Measurements from ENCODE around the gene SMIM5.

The SMIM5 gene

DNA sequence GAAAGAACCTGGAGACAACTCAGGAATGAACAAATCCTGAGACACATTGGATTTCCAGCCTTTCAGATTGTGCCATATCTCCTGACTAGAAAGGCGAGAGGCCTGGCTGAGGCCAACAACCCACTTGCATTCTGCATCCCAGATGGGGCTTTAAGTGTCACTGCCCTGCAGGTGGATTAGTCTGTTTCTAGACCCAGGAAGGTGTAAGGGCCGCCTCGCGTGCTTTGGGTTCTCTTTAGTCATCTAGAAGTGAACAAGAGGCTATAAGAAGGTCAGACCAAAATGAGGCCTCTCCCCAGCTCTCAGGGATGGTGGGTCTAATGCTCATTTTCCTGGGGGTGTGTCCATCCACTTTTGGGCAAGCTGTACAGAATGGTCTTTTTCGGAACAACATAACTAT lies 38.8 kb downstream of the SMIM5 start:
- H3K4me1 ChIP-seq (ENCODE audit: control insufficient read depth, insufficient read depth, low read length), result peaks cover 10% of the 10 kb centered on the region
- H3K9ac ChIP-seq (ENCODE audit: low read length), result no peak overlapping the region
- peaks cover 27% of the 10 kb centered on the region for H3K36me3 ChIP-seq (ENCODE audit: control insufficient read depth, insufficient read depth, low read length)
- H3K27ac ChIP-seq (ENCODE audit: low read depth, low read length), result no peak overlapping the region
- H3K4me3 ChIP-seq (ENCODE audit: low read length), result no peak overlapping the region
- no peaks in the 10 kb centered on the region for H3K27me3 ChIP-seq (ENCODE audit: control insufficient read depth, insufficient read depth, low read length)

DNA sequence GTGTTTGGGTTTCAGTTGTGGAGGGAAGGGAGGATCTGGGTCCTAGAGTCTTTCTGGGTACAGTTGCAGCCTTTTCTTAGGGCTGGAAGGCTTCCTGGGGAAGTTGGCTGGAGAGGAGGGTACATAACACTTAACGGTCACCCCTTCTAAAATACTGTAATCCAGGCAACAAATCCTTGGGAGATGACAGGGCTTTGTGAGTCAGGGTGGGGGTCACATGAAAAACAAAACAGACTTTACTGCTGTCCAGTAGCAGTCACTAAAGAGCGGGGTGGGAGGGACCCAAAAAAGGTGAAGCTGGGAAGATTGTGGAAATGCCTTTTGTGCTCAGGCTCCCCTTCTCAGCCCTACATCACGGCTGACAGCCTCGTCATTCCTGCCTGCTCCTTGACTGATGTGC lies 40.3 kb downstream of the SMIM5 start:
- H3K36me3 ChIP-seq (ENCODE audit: control insufficient read depth, insufficient read depth, low read length), result peaks cover 27% of the 10 kb centered on the region
- H3K27me3 ChIP-seq (ENCODE audit: control insufficient read depth, insufficient read depth, low read length), result no peaks in the 10 kb centered on the region
- H3K4me1 ChIP-seq (ENCODE audit: control insufficient read depth, insufficient read depth, low read length), result no peaks in the 10 kb centered on the region
- no peak overlapping the region for H3K4me3 ChIP-seq (ENCODE audit: low read length)
- H3K9ac ChIP-seq (ENCODE audit: low read length), result no peak overlapping the region
- no peak overlapping the region for H3K27ac ChIP-seq (ENCODE audit: low read depth, low read length)

DNA sequence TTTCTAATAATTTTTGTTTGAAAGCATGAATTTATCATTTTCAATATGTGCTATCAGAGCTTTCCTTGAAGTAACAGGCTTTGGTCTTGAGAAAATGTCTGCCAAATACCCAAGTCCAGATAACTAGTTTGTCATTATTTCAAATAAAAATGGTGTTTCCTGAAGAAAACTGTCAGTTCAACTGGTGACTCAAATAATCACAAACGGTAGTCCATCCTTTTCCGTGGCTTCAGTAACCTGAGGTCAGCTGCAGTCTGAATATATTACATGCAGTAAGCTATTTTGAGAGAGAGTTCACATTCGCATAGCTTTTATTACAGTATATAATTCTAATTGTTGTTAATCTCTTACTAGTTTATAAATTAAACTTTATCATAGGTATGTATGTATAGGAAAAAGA lies 43.2 kb downstream of the SMIM5 start:
- Histone ChIP-seq H3K27ac (ENCODE audit: low read depth, low read length) (no peak overlapping the region), H3K36me3 (ENCODE audit: control insufficient read depth, insufficient read depth, low read length) (peaks cover 17% of the 10 kb centered on the region), H3K27me3 (ENCODE audit: control insufficient read depth, insufficient read depth, low read length) (no peaks in the 10 kb centered on the region), H3K9ac (ENCODE audit: low read length) (no peak overlapping the region), H3K4me3 (ENCODE audit: low read length) (no peak overlapping the region), H3K4me1 (ENCODE audit: control insufficient read depth, insufficient read depth, low read length) (no peaks in the 10 kb centered on the region)

DNA sequence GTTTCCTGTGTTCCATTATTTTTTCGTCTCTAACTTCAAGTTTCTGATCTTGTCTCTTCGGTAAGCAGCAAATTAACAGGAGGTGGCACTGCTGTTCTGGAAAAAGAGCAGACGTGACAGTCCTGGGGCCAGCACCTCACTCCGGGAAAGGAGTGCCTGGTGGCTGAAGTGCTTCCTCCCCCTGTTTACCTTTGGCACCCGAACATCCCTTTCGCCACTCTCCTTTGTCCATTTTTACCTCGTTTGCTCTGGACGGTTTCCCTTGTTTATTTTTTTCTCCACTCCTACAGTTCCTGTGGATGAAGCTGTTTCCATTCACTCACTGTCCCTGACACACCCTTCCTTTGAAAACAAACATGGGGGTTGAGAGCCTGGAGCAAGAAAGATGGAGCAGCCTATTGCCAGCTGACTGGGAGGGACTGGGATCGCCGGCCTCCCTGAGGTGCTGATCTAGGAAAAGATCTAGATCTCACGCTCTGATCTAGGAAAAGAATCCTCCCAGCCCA lies 46.5 kb downstream of the SMIM5 start:
- no peak overlapping the region for H3K9ac ChIP-seq (ENCODE audit: low read length)

DNA sequence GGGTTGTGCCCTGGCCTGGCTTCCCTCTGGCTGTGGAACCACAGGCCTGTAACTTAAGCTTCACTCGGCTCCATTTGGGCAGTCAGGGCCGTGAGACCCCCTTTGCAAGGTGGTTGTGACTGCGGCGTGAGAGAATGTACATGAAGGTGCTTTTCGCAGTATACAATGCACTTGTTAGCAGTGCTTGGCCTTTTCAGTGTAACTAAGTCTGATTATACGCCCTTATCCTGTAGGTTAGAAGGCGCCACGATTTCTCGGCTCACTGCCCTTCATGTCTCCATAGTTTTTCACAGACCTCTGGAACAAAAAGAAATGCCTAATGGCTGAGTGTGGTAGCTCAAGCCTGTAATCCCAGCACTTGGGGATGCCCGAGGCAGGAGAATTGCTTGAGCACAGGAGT lies 47.2 kb downstream of the SMIM5 start:
- Histone ChIP-seq H3K4me1 (ENCODE audit: control insufficient read depth, insufficient read depth, low read length) (no peaks in the 10 kb centered on the region), H3K36me3 (ENCODE audit: control insufficient read depth, insufficient read depth, low read length) (peaks cover 4% of the 10 kb centered on the region), H3K27ac (ENCODE audit: low read depth, low read length) (no peak overlapping the region), H3K27me3 (ENCODE audit: control insufficient read depth, insufficient read depth, low read length) (no peaks in the 10 kb centered on the region), H3K9ac (ENCODE audit: low read length) (no peak overlapping the region), H3K4me3 (ENCODE audit: low read length) (no peak overlapping the region)

More for the DNA sequence above, 46.5 kb downstream of the SMIM5 start:
- no peak overlapping the region for H3K4me3 ChIP-seq (ENCODE audit: low read length)
- H3K36me3 ChIP-seq (ENCODE audit: control insufficient read depth, insufficient read depth, low read length), result peaks cover 4% of the 10 kb centered on the region
- H3K27me3 ChIP-seq (ENCODE audit: control insufficient read depth, insufficient read depth, low read length), result no peaks in the 10 kb centered on the region
- no peaks in the 10 kb centered on the region for H3K4me1 ChIP-seq (ENCODE audit: control insufficient read depth, insufficient read depth, low read length)
- no peak overlapping the region for H3K27ac ChIP-seq (ENCODE audit: low read depth, low read length)

DNA sequence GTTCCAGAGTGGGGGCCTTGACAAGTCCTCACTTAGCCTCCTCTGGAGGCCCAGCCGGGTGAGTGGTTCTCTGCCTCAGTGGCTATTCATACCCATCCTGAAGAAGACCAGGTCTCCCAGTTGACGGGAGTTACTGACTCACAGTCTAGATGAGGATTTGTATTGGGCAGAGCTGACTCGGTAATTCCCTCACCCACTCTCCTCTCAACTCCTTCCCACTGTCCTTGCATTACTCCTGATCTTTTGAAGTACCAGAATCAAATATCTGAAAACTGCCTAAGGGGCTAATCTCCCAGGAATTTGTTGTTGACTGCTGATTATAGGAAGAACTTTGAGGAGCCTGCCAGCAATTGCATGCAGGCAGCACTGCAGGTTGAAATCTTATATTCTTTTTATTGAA lies 48.1 kb downstream of the SMIM5 start:
- peaks cover 4% of the 10 kb centered on the region for H3K36me3 ChIP-seq (ENCODE audit: control insufficient read depth, insufficient read depth, low read length)
- no peak overlapping the region for H3K9ac ChIP-seq (ENCODE audit: low read length)
- H3K4me3 ChIP-seq (ENCODE audit: low read length), result no peak overlapping the region
- no peaks in the 10 kb centered on the region for H3K4me1 ChIP-seq (ENCODE audit: control insufficient read depth, insufficient read depth, low read length)
- H3K27me3 ChIP-seq (ENCODE audit: control insufficient read depth, insufficient read depth, low read length), result no peaks in the 10 kb centered on the region
- no peak overlapping the region for H3K27ac ChIP-seq (ENCODE audit: low read depth, low read length)

DNA sequence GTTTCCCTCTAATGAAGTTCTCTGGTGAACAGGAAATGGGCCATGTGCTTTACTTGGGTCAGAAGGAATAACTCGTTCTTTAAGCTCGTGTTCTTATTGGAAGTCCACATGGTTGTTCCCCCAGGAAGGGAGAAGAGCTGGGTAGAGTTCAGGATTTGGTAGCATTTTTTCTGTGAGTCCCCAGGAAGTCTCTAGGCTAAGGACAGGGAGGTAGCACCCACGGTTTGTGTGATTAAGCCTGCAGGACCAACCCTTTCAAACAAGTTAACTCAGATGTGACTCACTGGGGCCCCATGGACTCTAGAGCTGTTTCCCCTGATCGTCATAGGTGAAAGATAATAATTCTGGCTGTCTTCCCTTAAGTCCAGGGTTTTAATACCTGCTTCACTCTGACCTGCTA lies 50.3 kb downstream of the SMIM5 start:
- Histone ChIP-seq H3K27ac (ENCODE audit: low read depth, low read length) (no peak overlapping the region), H3K9ac (ENCODE audit: low read length) (no peak overlapping the region), H3K4me1 (ENCODE audit: control insufficient read depth, insufficient read depth, low read length) (no peaks in the 10 kb centered on the region), H3K36me3 (ENCODE audit: control insufficient read depth, insufficient read depth, low read length) (peaks cover 4% of the 10 kb centered on the region), H3K27me3 (ENCODE audit: control insufficient read depth, insufficient read depth, low read length) (no peaks in the 10 kb centered on the region), H3K4me3 (ENCODE audit: low read length) (no peak overlapping the region)

DNA sequence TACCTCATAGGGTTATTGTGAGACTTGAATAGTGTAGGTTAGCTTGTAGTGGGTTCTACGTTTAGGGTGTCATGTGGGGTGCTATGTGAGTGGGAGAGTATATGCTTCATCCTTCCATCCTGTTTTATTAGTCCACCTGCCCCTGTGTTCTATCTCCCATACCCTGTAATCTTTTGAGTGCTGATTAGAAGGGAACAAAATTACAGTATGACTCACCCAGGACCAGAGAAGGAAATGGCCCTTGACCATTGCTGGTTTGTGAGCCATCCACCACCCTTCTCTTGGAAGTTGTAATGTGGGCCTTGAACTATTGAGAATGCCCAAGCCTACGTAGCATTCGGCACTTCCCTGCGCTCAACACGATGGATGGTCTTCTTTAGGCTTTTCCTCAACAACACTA lies 51.0 kb downstream of the SMIM5 start:
- Histone ChIP-seq H3K36me3 (ENCODE audit: control insufficient read depth, insufficient read depth, low read length) (peaks cover 2% of the 10 kb centered on the region), H3K4me3 (ENCODE audit: low read length) (no peak overlapping the region), H3K27ac (ENCODE audit: low read depth, low read length) (no peak overlapping the region), H3K9ac (ENCODE audit: low read length) (no peak overlapping the region), H3K4me1 (ENCODE audit: control insufficient read depth, insufficient read depth, low read length) (no peaks in the 10 kb centered on the region), H3K27me3 (ENCODE audit: control insufficient read depth, insufficient read depth, low read length) (no peaks in the 10 kb centered on the region)

DNA sequence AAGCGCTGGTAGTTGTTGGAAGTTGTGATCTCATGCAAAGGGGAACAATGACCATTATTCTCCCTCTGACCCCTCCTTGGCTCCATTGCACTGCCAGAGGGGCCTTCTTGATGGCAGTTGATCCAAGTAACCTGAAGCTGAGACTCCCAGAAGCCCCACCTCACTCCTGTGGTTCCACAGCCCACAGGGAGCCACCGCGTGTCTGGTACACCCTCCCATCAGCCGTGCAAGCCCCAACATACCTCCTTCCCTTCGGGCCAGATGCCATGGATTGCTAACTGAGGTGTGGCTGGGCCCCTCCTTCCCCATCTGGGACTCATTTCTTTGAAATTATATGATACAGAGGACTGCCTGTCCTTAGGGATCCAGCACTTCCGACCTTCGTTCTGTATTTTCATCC lies 51.7 kb downstream of the SMIM5 start:
- no peak overlapping the region for H3K9ac ChIP-seq (ENCODE audit: low read length)

DNA sequence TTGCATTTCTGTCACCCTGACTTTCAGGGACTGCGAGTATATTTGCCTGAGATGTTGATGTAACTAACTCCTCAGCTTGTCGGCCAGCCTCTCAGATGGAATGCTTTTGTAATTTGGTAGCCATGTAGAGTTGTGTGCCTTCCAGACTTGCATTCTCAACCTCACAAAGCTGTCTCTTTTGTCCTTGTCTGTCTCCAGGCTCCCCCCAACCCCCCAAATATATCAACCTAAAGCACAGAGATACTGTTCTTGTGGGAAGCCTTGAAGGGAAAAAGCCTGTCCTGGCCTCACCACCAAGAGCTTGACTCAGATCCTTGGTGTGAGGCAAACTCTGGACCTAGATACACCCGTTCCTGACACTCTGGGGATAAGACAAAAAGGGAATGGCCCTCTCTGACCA lies 52.3 kb downstream of the SMIM5 start:
- H3K27ac ChIP-seq (ENCODE audit: low read depth, low read length), result no peak overlapping the region
- peaks cover 2% of the 10 kb centered on the region for H3K36me3 ChIP-seq (ENCODE audit: control insufficient read depth, insufficient read depth, low read length)
- no peak overlapping the region for H3K9ac ChIP-seq (ENCODE audit: low read length)
- no peaks in the 10 kb centered on the region for H3K4me1 ChIP-seq (ENCODE audit: control insufficient read depth, insufficient read depth, low read length)
- H3K27me3 ChIP-seq (ENCODE audit: control insufficient read depth, insufficient read depth, low read length), result no peaks in the 10 kb centered on the region
- H3K4me3 ChIP-seq (ENCODE audit: low read length), result no peak overlapping the region

More for the DNA sequence above, 51.7 kb downstream of the SMIM5 start:
- Histone ChIP-seq H3K36me3 (ENCODE audit: control insufficient read depth, insufficient read depth, low read length) (peaks cover 2% of the 10 kb centered on the region), H3K4me1 (ENCODE audit: control insufficient read depth, insufficient read depth, low read length) (no peaks in the 10 kb centered on the region), H3K27me3 (ENCODE audit: control insufficient read depth, insufficient read depth, low read length) (no peaks in the 10 kb centered on the region), H3K27ac (ENCODE audit: low read depth, low read length) (peak overlapping the region; percentile 6), H3K4me3 (ENCODE audit: low read length) (no peak overlapping the region)

DNA sequence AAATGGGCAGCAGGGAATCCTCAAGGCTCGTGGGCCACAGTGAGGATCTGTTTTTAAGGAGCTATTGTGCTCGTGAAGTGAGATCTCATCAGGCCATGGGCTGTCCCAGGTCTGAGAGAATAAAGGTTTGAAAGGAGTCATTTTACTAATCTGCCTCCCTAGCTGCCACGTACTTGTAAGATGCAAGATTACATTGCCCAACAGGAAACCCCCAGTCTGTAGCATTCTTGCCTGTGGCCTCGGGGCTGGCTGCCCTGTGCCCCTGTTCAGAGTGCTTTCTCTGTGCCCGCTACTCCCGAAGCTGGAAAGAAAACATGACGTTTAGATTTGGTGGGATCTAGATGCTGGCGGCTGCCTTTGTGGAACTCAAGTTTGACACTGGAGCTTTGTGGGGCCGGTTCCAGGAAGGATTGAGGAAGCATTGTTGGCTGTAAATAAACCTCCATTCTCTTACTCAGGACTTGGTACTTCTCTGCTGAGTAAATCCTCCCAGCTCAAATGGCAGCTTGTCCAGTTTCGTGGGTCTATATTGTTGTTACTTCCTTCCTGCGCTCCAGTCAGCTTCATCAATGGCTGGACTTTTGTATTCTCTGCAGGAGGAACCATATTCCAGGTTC lies 55.1 kb downstream of the SMIM5 start:
- peak overlapping the region; percentile 11 for H3K27ac ChIP-seq (ENCODE audit: low read depth, low read length)
- no peak overlapping the region for H3K9ac ChIP-seq (ENCODE audit: low read length)
- H3K4me3 ChIP-seq (ENCODE audit: low read length), result no peak overlapping the region
- no peaks in the 10 kb centered on the region for H3K27me3 ChIP-seq (ENCODE audit: control insufficient read depth, insufficient read depth, low read length)
- H3K36me3 ChIP-seq (ENCODE audit: control insufficient read depth, insufficient read depth, low read length), result peaks cover 7% of the 10 kb centered on the region
- H3K4me1 ChIP-seq (ENCODE audit: control insufficient read depth, insufficient read depth, low read length), result peaks cover 13% of the 10 kb centered on the region

DNA sequence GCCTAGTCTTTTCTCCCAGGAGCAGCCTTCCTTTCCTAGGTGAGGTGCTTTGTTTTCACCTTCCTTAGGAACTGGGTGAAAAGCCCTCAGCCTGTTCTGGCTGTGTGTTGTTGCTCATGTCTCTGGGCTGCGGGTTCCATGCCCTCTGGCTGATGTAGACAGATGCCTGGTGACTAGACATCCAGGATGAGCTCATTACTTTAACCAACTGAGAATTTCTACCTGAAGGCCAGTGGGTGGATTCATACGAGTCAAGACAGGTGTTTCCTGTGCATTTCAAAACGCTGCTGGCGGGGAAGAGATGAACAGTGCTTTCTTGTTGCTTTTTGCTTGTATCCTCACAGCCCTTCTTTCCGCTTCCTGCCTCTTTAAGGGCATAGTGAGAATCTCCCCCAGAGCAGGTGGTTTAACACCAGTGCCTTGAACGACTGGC lies 56.2 kb downstream of the SMIM5 start:
- H3K27ac ChIP-seq (ENCODE audit: low read depth, low read length), result no peak overlapping the region
- H3K4me3 ChIP-seq (ENCODE audit: low read length), result no peak overlapping the region
- peaks cover 25% of the 10 kb centered on the region for H3K4me1 ChIP-seq (ENCODE audit: control insufficient read depth, insufficient read depth, low read length)
- H3K27me3 ChIP-seq (ENCODE audit: control insufficient read depth, insufficient read depth, low read length), result no peaks in the 10 kb centered on the region
- peaks cover 7% of the 10 kb centered on the region for H3K36me3 ChIP-seq (ENCODE audit: control insufficient read depth, insufficient read depth, low read length)
- no peak overlapping the region for H3K9ac ChIP-seq (ENCODE audit: low read length)

Measured in rectal smooth muscle tissue (tissue), 1 donor.